HG03342 (cell line): ENCODE results near the gene TMEM38A.
"Not testable (repeated sequence)": the region's sequence is repeated elsewhere in the genome, so short reads cannot be mapped to it uniquely, and the experiment has no call there.

ENCODE experiments used
- ATAC-seq: cut with Tn5 transposase; IDR thresholded peaks from one replicate; pipeline ENCODE4 v1.9.1; 2021; ENCODE audit warnings: mild to moderate bottlenecking, moderate library complexity; ENCODE audit not compliant: unreplicated experiment

Gene TMEM38A

GRCh38 chr19:16673231-16673630, 12.3 kb downstream of the TMEM38A start:
- no peak for ATAC-seq

GRCh38 chr19:16673839-16674238, 12.9 kb downstream of the TMEM38A start:
- ATAC-seq: not testable (repeated sequence)

GRCh38 chr19:16676101-16676798, 15.3 kb downstream of the TMEM38A start:
- ATAC-seq: no peak

- no peak for ATAC-seq
Observed at GRCh38 chr19:16677055-16677454, 16.1 kb downstream of the TMEM38A start.

- no peak for ATAC-seq
Observed at GRCh38 chr19:16678498-16678897, 17.6 kb downstream of the TMEM38A start.

- no peak for ATAC-seq
Observed at GRCh38 chr19:16679811-16680210, 18.9 kb downstream of the TMEM38A start.

GRCh38 chr19:16682539-16682938, 21.6 kb downstream of the TMEM38A start:
- no peak for ATAC-seq

- ATAC-seq: no peak
Observed at GRCh38 chr19:16684216-16684615, 23.3 kb downstream of the TMEM38A start.

- ATAC-seq: no peak
Observed at GRCh38 chr19:16688084-16688483, 27.1 kb downstream of the TMEM38A start.

GRCh38 chr19:16698914-16699313, 38.0 kb downstream of the TMEM38A start:
- no peak for ATAC-seq

GRCh38 chr19:16702123-16702522, 41.2 kb downstream of the TMEM38A start:
- no peak for ATAC-seq

GRCh38 chr19:16703677-16704076, 42.7 kb downstream of the TMEM38A start:
- no peak for ATAC-seq

- ATAC-seq: not testable (repeated sequence)
Observed at GRCh38 chr19:16710870-16711269, 49.9 kb downstream of the TMEM38A start.

GRCh38 chr19:16712295-16712694, 51.4 kb downstream of the TMEM38A start:
- ATAC-seq: not testable (repeated sequence)

GRCh38 chr19:16714702-16715287, 53.9 kb downstream of the TMEM38A start:
- ATAC-seq: no peak

- ATAC-seq: no peak
Observed at GRCh38 chr19:16715611-16716010, 54.7 kb downstream of the TMEM38A start.

GRCh38 chr19:16721051-16721450, 60.1 kb downstream of the TMEM38A start:
- ATAC-seq: no peak

- ATAC-seq: no peak
Observed at GRCh38 chr19:16722591-16722990, 61.7 kb downstream of the TMEM38A start.

- ATAC-seq: no peak
Observed at GRCh38 chr19:16726916-16727315, 66.0 kb downstream of the TMEM38A start.

- ATAC-seq: not testable (repeated sequence)
Observed at GRCh38 chr19:16735650-16736266, 74.8 kb downstream of the TMEM38A start.

- ATAC-seq: no peak
Observed at GRCh38 chr19:16736709-16737108, 75.8 kb downstream of the TMEM38A start.

GRCh38 chr19:16737911-16738310, 77.0 kb downstream of the TMEM38A start:
- no peak for ATAC-seq
